AG04450 (cell line): Measurements from ENCODE around the gene ADARB2. TPM values are rescaled to one million over a fixed set of nuclear protein-coding genes. Genes with fewer than 3 reads are reported as not detected.

ENCODE experiments used
- CTCF ChIA-PET: fragments of 300-600, 350-600 bp; formaldehyde crosslinking; extraction: SDS; loops from one replicate; lab custom pipeline; 2022; ENCODE audit warnings: antibody characterized with exemption, inconsistent platforms; lab: Charles Lee
- POLR2A ChIA-PET: fragments of 350-600 bp; formaldehyde crosslinking; extraction: SDS; loops from one replicate; lab custom pipeline; 2021; ENCODE audit warnings: antibody characterized with exemption, inconsistent platforms; lab: Yijun Ruan, JAX
- DNase-seq: peaks from one replicate; pipeline ENCODE4 v3.0.0-alpha.2; 2011; ENCODE audit warnings: low read depth, low spot score
- H3K27ac ChIP-seq: one replicate; pipeline ENCODE4 v1.5.1; 2012; ENCODE audit warnings: low read depth, low read length, control low read depth
- H3K27me3 ChIP-seq: one replicate; pipeline ENCODE4 v1.6.0; 2012; ENCODE audit warnings: low read length; ENCODE audit not compliant: control insufficient read depth, insufficient read depth
- H3K4me3 ChIP-seq: 2 replicates; pipeline ENCODE4 v1.5.1; 2011; ENCODE audit warnings: mild to moderate bottlenecking, low read depth, low read length, control low read depth
- H3K9me3 ChIP-seq: 2 replicates; pipeline ENCODE4 v1.5.1; 2012; ENCODE audit warnings: low read length; ENCODE audit not compliant: control insufficient read depth, insufficient read depth
- CTCF ChIP-seq: IDR thresholded peaks from 2 replicates; pipeline ENCODE4 v1.5.1; 2011; ENCODE audit warnings: low read depth, low read length, control low read depth, inconsistent platforms
- polyA plus RNA-seq: library from polyadenylated mRNA; depleted of rRNA; stranded (reverse); fragments of >200 nt; gene quantifications from 2 replicates; pipeline ENCODE4 v1.2.3, GENCODE V29; 2011

The ADARB2 gene
- polyA plus RNA-seq, 1 experiment = not detected

- no peak for DNase-seq
- ChIA-PET POLR2A (no interaction called here), CTCF (no interaction called here)
- Histone ChIP-seq H3K27me3 (no peaks in the 10 kb centered on the region), H3K9me3 (peaks cover 36% of the 10 kb centered on the region), H3K27ac (no peak overlapping the region), H3K4me3 (no peak overlapping the region)
- no peak for TF ChIP-seq CTCF
These were observed 459.0 kb downstream of the ADARB2 start for GRCh38 chr10:1278306-1278705.

DNA sequence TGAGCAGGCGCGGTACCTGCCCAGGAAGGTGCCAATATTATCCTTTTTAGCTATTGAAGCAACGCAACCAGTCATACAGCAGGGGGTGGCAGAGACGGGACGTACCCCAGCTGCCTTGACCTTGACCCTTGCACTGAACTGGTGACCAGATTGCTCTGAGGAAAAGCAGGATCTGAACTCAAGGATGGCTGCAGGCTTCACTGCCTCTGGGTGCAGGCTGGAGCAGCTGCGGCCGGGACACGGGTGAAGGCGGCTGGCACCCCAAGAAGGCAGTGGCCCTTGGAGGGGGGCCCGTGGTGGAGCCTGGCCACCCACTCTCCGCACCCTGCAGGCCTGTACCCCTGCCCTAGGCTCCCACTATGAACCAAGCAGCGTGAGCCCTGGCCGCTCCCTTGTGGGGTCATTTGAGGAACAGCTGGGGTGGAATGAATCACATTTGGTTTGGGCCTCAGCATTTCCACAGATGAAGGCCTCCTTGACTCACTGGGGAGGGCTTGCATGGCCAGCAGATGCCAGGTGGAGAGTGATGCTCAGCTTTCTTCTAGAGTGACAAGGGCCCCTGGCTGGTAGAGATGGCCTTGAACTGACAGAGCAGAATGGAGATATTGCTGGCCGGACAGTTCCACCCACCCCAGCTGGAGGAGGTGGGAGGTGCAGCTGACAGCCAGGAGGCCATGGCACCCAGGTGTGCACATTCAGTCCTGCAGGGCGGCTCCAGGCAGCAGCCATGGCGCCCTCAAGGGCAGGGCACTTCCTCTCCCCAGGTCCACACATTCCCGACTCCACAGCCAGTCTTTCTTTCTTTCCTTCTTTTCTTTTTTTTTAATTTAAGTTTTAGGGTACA, 462.4 kb downstream of the ADARB2 start:
- TF ChIP-seq CTCF = no peak
- no peak for DNase-seq
- Histone ChIP-seq H3K4me3 (no peak overlapping the region), H3K27ac (no peak overlapping the region), H3K9me3 (peaks cover 57% of the 10 kb centered on the region), H3K27me3 (no peaks in the 10 kb centered on the region)
- POLR2A ChIA-PET = no interaction called here
- CTCF ChIA-PET = no interaction called here

GRCh38 chr10:1274111-1274661, 463.1 kb downstream of the ADARB2 start:
- no peak for TF ChIP-seq CTCF
- ChIA-PET CTCF (no interaction called here), POLR2A (no interaction called here)
- no peak for DNase-seq
- Histone ChIP-seq H3K27ac (no peak overlapping the region), H3K27me3 (no peaks in the 10 kb centered on the region), H3K9me3 (peaks cover 54% of the 10 kb centered on the region), H3K4me3 (no peak overlapping the region)

GRCh38 chr10:1273372-1274105, 463.8 kb downstream of the ADARB2 start:
- H3K9me3 ChIP-seq = peaks cover 50% of the 10 kb centered on the region
- TF ChIP-seq CTCF = no peak
- no peaks in the 10 kb centered on the region for H3K27me3 ChIP-seq
- H3K4me3 ChIP-seq = no peak overlapping the region
- ChIA-PET POLR2A (no interaction called here), CTCF (no interaction called here)
- no peak for DNase-seq
- no peak overlapping the region for H3K27ac ChIP-seq
